SK-MEL-5 (cell line): Measurements from ENCODE around the gene DMP1. TPM values are rescaled to one million over a fixed set of nuclear protein-coding genes. Genes with fewer than 3 reads are reported as not detected.

ENCODE experiments used
- DNase-seq: peaks from one replicate; pipeline ENCODE4 v3.0.0-alpha.2; 2016; ENCODE audit warnings: low read depth, low spot score
- in situ Hi-C: cut with HindIII; loops from 2 replicates; pipeline ENCODE4 v1.10.0; 2016; ENCODE audit warnings: low sequenced_read_pairs, high pct_unique_total_duplicates, low pct_unique_long_range_greater_than_20kb
- polyA plus RNA-seq, 2 experiments: library from polyadenylated mRNA; depleted of rRNA; stranded (reverse); fragments of >200 nt; gene quantifications; 2 replicates each; pipeline ENCODE4 v1.2.3, GENCODE V29; 2015
- total RNA-seq: library from RNA; depleted of rRNA; stranded (reverse); fragments of >200 nt; shearing (Covaris generic); gene quantifications from 2 replicates; pipeline ENCODE4 v1.2.3, GENCODE V29; 2014; rRNA removed

DMP1 gene
- total RNA-seq = not detected in 2 replicates
- polyA plus RNA-seq (2015; cell fraction: cytosol; rRNA removed) = not detected in 2 replicates
- not detected in 2 replicates for polyA plus RNA-seq (2015; cell fraction: nucleus; rRNA removed)

GRCh38 chr4:87649980-87650379 lies at the start of gene DMP1:
Gene DMP1, plus strand, starts transcription at chr4:87650280. Its CDS starts 6,213 bp downstream, at chr4:87656493.
- no peak for DNase-seq
- in situ Hi-C loops = no loop called here

- DNase-seq = no peak
- in situ Hi-C loops = no loop called here
These were observed 48.7 kb upstream of the DMP1 start for GRCh38 chr4:87601361-87601760.

- in situ Hi-C loops = no loop called here
- no peak for DNase-seq
These were observed 41.9 kb upstream of the DMP1 start, which contains the start of gene DSPP for GRCh38 chr4:87608229-87608628. Gene DSPP, plus strand, starts transcription at chr4:87608529. Its CDS starts 2,380 bp downstream, at chr4:87610909.

- in situ Hi-C loops = no loop called here
- no peak for DNase-seq
These were observed 35.7 kb upstream of the DMP1 start for GRCh38 chr4:87614292-87614890.

GRCh38 chr4:87616268-87616667 lies 33.8 kb upstream of the DMP1 start:
- in situ Hi-C loops = no loop called here
- no peak for DNase-seq

GRCh38 chr4:87620086-87620485 lies 30.0 kb upstream of the DMP1 start:
- in situ Hi-C loops = no loop called here
- no peak for DNase-seq

GRCh38 chr4:87620491-87620890 lies 29.6 kb upstream of the DMP1 start:
- in situ Hi-C loops = no loop called here

GRCh38 chr4:87622303-87622702 lies 27.8 kb upstream of the DMP1 start:
- no peak for DNase-seq
- in situ Hi-C loops = no loop called here

More at GRCh38 chr4:87620491-87620890, 29.6 kb upstream of the DMP1 start:
- DNase-seq = no peak

- no peak for DNase-seq
These were observed 25.4 kb upstream of the DMP1 start for GRCh38 chr4:87624698-87625097.

GRCh38 chr4:87631668-87632067 lies 18.4 kb upstream of the DMP1 start:
- in situ Hi-C loops = no loop called here
- no peak for DNase-seq

More at GRCh38 chr4:87624698-87625097, 25.4 kb upstream of the DMP1 start:
- in situ Hi-C loops = no loop called here

GRCh38 chr4:87632469-87632868 lies 17.6 kb upstream of the DMP1 start:
- no peak for DNase-seq
- in situ Hi-C loops = no loop called here

- DNase-seq = no peak
These were observed 16.8 kb upstream of the DMP1 start for GRCh38 chr4:87633243-87633642.

GRCh38 chr4:87644286-87644685 lies 5.8 kb upstream of the DMP1 start:
- DNase-seq = no peak
- in situ Hi-C loops = no loop called here

More at GRCh38 chr4:87633243-87633642, 16.8 kb upstream of the DMP1 start:
- in situ Hi-C loops = no loop called here

- in situ Hi-C loops = no loop called here
- DNase-seq = no peak
These were observed 858 bp downstream of the DMP1 start for GRCh38 chr4:87650938-87651337.

GRCh38 chr4:87651941-87652340 lies 1.9 kb downstream of the DMP1 start:
- no peak for DNase-seq
- in situ Hi-C loops = no loop called here

- in situ Hi-C loops = no loop called here
- no peak for DNase-seq
These were observed 4.5 kb downstream of the DMP1 start for GRCh38 chr4:87654487-87655044.

- DNase-seq = no peak
- in situ Hi-C loops = no loop called here
These were observed 7.4 kb downstream of the DMP1 start for GRCh38 chr4:87657525-87657924.

- in situ Hi-C loops = no loop called here
- DNase-seq = no peak
These were observed 9.3 kb downstream of the DMP1 start for GRCh38 chr4:87659247-87659931.

GRCh38 chr4:87662871-87663270 lies 12.8 kb downstream of the DMP1 start:
- DNase-seq = no peak
- in situ Hi-C loops = no loop called here
